ENCODE data around the gene EPX.

Gene EPX

DNA sequence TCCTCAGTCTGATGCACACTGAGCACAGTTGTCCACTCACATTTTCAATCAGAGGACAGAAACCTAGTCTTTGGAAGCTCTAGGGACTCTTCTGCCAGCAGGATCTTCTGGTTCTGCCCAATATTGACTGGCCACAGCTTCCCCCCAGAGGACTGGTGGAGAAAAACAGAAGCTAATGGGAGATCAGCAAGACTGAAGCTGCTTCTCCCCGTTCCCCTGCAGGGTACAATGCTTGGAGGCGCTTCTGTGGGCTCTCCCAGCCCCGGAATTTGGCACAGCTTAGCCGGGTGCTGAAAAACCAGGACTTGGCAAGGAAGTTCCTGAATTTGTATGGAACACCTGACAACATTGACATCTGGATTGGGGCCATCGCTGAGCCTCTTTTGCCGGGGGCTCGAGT is 10.3 kb downstream of the EPX start:
- DNase-seq (ENCODE audit: low spot score), result peak; percentile 10
- in situ Hi-C loops (cut with MboI; ENCODE audit: low sequenced_read_pairs, unreplicated experiment), result no loop called here
- TF ChIP-seq, protein P1, sequence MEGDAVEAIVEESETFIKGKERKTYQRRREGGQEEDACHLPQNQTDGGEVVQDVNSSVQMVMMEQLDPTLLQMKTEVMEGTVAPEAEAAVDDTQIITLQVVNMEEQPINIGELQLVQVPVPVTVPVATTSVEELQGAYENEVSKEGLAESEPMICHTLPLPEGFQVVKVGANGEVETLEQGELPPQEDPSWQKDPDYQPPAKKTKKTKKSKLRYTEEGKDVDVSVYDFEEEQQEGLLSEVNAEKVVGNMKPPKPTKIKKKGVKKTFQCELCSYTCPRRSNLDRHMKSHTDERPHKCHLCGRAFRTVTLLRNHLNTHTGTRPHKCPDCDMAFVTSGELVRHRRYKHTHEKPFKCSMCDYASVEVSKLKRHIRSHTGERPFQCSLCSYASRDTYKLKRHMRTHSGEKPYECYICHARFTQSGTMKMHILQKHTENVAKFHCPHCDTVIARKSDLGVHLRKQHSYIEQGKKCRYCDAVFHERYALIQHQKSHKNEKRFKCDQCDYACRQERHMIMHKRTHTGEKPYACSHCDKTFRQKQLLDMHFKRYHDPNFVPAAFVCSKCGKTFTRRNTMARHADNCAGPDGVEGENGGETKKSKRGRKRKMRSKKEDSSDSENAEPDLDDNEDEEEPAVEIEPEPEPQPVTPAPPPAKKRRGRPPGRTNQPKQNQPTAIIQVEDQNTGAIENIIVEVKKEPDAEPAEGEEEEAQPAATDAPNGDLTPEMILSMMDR (IDR thresholded peaks at IDR 0.05; ENCODE audit: borderline replicate concordance, control extremely low read depth, extremely low read depth, insufficient read depth, missing control alignments), result no peak

DNA sequence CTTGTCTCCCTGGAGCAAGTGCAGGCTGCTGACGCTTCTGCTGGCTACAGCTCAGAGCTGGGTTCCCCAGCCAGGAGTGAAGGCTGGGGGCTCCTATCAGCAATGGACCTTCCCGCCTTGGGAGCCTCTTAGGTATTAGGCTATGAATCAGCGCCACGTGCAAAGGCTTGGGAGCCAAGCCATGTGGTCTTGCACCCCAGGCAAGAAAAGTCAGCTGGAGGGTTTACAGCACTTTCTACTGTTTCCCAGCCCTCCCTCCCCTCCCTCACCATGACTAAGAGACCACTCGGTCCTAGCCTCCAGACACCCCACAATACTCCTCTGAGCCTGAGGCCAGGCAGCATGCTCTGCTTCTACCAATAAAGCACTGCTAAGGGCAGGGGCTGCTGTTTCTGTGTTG is 12.3 kb downstream of the EPX start:
- DNase-seq (ENCODE audit: low spot score), result peak; percentile 12
- in situ Hi-C loops (cut with MboI; ENCODE audit: low sequenced_read_pairs, unreplicated experiment), result no loop called here
- TF ChIP-seq, protein P1 (IDR thresholded peaks at IDR 0.05; ENCODE audit: borderline replicate concordance, control extremely low read depth, extremely low read depth, insufficient read depth, missing control alignments), result no peak

DNA sequence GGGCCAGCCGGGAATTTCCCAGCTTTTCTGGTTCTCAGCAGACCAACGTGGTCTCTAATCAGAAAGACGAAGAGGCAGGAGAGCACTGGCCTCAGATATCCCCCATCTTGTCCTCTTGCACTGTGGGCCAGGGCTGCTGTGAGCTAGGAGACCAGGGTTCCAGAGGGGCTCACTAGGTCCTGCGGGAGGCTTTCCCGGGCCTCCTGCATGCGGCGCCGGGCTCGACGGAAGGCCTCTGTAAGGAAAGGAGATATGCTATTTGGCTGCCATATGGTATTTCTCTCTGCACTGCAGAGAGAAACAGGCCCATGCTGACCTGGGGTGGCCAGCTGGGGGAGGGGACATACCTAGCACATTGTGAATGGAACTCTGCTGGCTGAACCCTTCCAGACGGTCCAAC is 13.4 kb downstream of the EPX start:
- TF ChIP-seq, protein P1 (IDR thresholded peaks at IDR 0.05; ENCODE audit: borderline replicate concordance, control extremely low read depth, extremely low read depth, insufficient read depth, missing control alignments), result no peak
- peak; percentile 8 for DNase-seq (ENCODE audit: low spot score)
- in situ Hi-C loops (cut with MboI; ENCODE audit: low sequenced_read_pairs, unreplicated experiment), result no loop called here

DNA sequence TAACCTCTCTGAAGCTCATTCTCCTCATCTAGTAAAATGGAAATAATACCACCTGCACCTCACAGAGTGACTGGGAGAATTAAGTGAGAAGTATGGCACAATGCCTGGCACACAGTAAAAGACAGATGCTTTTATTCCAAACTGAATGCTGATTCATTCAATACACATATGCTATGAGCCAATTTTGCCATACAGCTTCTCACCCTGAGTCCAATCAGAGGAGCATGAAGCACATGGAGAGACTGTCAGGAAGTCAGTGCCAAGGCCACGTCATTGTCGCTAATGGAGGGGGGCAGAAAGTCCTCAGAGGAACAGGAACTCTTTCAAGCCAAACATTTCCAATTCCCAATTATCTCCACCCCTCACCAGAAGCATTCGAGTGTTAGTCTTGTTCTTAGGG is 14.9 kb downstream of the EPX start:
- TF ChIP-seq, protein P1 (IDR thresholded peaks at IDR 0.05; ENCODE audit: borderline replicate concordance, control extremely low read depth, extremely low read depth, insufficient read depth, missing control alignments), result no peak
- in situ Hi-C loops (cut with MboI; ENCODE audit: low sequenced_read_pairs, unreplicated experiment), result no loop called here
- no peak for DNase-seq (ENCODE audit: low spot score)

DNA sequence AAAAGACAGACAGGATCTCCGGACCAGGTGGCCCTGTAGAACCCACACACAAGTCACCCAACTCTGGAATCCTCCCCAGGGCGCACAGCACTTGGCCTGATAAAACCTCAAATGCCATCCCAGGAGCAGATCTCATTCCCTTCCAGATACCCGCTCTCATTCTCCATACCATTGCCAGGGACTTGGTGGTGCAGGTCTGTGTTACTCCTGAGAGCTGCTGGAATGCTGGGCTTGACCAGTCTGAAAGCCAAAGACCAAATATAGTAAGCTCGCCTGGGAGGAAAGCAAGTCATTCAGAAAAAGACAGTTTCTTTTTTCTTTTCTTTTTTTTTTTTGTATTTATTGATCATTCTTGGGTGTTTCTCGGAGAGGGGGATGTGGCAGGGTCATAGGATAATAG is 15.8 kb downstream of the EPX start:
- no peak for DNase-seq (ENCODE audit: low spot score)
- TF ChIP-seq, protein P1 (IDR thresholded peaks at IDR 0.05; ENCODE audit: borderline replicate concordance, control extremely low read depth, extremely low read depth, insufficient read depth, missing control alignments), result no peak
- in situ Hi-C loops (cut with MboI; ENCODE audit: low sequenced_read_pairs, unreplicated experiment), result no loop called here

DNA sequence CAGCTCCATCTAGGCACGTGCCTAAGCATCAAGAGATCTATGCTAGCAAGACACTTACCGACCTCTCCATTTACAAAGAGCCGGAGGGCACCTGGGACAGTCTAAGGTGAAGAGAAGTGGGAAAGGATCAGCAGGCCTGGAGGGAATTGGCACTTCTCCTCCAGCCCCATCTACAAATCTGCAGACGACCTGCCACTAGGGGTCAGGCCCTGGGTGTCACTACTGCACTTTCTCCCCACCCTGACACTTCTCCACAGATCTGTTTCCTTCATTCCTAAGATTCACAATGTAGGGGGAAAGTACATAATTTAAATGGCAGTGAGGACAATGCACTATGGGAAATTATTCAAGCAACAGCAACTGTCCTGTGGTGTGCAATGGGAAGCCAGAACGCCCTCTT is 18.4 kb downstream of the EPX start:
- DNase-seq (ENCODE audit: low spot score), result no peak
- TF ChIP-seq, protein P1 (IDR thresholded peaks at IDR 0.05; ENCODE audit: borderline replicate concordance, control extremely low read depth, extremely low read depth, insufficient read depth, missing control alignments), result peak; percentile 23
- in situ Hi-C loops (cut with MboI; ENCODE audit: low sequenced_read_pairs, unreplicated experiment), result no loop called here

DNA sequence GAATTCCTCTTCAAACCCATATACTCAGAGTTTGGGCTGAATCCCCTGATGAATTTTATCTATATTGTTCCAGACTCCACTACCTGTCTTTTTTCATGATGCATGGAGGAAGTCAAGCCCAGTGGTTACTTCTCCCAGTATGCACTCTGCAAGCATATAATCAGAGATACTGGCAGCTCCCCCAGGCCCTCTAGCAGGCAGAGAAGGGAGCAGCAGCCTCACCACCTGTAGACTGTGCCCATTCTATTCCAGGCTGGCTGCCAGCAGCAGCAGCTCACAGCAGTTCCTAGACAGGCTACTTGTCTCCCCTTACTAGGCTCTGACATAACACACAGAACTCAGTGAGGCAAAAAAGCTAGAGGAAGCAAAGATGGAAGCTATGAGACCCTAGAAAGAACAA is 23.2 kb downstream of the EPX start:
- no peak for DNase-seq (ENCODE audit: low spot score)
- TF ChIP-seq, protein P1 (IDR thresholded peaks at IDR 0.05; ENCODE audit: borderline replicate concordance, control extremely low read depth, extremely low read depth, insufficient read depth, missing control alignments), result no peak
- in situ Hi-C loops (cut with MboI; ENCODE audit: low sequenced_read_pairs, unreplicated experiment), result no loop called here
